Fibroblast of skin of left biceps (primary cell): Measurements from ENCODE around the gene PDE4A.
"Not testable (repeated sequence)": the region's sequence is repeated elsewhere in the genome, so short reads cannot be mapped to it uniquely, and the experiment has no call there.

Source experiments
- DNase-seq, 2 experiments: peaks; one replicate each; pipeline ENCODE4 v3.0.0-alpha.2; 2013; ENCODE audit warnings: low read depth in 2 of 2

PDE4A gene

DNA sequence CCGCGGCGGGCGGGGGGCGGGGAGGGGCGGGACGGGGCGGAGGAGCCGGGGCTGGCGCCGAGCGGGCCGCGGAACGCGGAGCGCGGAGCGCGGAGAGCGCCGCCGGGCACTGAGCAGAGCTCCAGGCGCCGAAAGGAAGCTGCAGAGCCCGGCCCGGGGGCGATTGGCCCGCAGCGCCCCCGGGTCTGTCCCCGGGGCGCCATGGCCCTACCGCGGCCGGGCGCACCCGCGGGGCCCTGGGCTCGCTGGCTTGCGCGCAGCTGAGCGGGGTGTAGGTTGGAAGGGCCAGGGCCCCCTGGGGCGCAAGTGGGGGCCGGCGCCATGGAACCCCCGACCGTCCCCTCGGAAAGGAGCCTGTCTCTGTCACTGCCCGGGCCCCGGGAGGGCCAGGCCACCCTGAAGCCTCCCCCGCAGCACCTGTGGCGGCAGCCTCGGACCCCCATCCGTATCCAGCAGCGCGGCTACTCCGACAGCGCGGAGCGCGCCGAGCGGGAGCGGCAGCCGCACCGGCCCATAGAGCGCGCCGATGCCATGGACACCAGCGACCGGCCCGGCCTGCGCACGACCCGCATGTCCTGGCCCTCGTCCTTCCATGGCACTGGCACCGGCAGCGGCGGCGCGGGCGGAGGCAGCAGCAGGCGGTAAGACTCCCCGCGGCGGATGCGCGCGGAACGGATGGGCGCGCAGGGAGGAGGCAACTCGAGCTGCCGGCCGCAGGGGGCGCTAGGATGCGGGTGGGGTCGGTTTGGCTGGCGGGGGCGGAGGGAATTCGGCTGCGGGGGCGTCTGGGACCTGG, at the start of gene PDE4A:
Gene PDE4A, plus strand, starts transcription at position 95 of the 796 bp plus-strand sequence. Its CDS starts 227 bp downstream, at position 322.
- DNase-seq: no peak

DNA sequence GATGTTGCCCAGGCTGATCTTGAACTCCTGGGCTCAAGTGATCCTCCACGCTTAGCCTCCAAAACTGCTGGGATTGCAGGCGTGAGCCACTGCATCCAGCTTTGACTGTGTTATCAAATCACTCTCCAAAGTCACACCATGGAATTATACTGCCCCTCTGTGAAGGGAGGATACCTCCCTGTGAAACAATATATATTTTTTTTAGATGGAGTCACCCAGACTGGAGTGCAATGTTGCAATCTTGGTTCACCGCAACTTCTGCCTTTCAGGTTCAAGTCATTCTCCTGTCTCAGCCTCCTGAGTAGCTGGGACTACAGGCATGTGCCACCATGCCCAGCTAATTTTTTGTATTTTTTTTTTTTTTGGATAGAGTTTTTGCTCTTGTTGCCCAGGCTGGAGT, 47.6 kb upstream of the PDE4A start:
- DNase-seq: no peak

DNA sequence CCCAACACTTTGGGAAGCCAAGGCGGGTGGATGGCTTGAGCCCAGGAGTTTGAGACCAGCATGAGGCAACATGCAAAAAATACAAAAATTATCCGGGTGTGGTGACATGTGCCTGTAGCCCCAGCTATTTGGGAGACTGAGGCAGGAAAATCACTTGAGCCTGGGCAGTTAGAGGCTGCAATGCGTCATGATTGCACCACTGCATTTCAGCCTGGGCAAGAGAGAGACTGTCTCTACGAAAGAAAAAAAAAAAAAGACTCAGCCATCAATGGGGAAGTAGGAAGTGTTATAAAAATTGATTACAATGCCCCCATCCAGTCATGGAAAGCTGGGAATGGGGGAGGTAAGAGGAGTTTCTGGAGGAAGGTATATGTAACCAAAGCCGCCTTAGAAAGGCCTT, 45.4 kb upstream of the PDE4A start:
- DNase-seq: no peak

DNA sequence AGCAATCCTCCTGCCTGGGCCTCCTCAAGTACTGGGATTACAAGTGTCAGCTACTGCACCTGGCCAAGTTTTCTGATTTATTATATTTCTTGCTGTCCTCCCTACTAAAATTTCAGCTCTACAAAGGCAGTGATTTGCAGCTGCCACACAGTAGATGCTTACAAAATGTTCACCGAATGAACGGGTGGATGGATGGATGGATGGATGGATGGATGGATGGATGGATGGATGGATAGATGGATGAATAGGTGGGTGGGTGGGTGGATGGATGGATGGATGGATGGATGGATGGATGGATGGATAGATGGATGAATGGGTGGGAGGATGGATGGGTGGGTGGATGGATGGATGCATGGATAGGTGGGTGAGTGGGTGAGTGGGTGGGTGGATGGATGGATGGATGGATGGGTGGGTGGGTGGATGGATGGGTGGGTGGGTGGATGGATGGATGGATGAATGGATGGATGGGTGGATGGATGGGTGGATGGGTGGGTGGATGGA, 43.1 kb upstream of the PDE4A start:
- DNase-seq: not testable (repeated sequence)

DNA sequence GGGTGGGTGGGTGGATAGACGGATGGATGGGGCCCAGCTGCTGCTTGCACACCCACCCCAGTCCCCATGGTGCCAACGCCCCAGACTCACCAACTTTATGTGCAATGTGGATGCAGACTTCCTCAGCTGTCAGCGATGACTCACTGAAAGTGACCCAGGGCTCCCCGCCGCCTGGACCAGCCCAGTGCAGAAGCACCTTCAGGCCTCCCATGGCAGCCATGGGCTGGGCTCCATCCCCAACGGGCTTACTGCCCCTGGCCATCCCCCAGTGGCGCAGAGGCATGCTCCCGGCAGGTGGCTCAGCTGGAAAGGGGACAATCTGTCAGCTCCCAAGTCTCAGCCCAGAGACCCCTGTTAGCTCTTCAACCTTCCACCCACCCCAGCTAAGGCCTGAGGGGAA, 42.2 kb upstream of the PDE4A start:
- no peak for DNase-seq

DNA sequence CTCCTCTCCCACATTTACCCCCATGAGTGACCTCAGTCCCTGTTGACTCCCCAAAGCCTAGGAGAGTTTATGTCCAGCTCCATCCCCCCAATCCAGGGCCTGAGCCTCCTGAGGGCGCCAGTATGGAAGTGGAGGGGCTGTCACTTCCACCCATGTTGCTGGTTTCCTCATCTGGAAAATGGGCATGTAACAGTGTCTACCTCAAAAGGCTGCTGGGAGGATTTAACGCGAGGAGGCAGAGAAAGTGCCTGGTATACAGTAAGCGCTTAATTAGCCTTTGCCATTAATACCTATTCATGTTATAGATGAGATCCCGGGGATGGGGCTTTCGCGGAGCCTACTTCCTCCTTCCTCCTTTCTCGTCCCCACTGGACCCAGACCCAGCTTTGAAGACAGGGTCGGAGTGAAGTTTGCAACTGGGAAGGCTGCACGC, 40.4 kb upstream of the PDE4A start:
- no peak for DNase-seq

DNA sequence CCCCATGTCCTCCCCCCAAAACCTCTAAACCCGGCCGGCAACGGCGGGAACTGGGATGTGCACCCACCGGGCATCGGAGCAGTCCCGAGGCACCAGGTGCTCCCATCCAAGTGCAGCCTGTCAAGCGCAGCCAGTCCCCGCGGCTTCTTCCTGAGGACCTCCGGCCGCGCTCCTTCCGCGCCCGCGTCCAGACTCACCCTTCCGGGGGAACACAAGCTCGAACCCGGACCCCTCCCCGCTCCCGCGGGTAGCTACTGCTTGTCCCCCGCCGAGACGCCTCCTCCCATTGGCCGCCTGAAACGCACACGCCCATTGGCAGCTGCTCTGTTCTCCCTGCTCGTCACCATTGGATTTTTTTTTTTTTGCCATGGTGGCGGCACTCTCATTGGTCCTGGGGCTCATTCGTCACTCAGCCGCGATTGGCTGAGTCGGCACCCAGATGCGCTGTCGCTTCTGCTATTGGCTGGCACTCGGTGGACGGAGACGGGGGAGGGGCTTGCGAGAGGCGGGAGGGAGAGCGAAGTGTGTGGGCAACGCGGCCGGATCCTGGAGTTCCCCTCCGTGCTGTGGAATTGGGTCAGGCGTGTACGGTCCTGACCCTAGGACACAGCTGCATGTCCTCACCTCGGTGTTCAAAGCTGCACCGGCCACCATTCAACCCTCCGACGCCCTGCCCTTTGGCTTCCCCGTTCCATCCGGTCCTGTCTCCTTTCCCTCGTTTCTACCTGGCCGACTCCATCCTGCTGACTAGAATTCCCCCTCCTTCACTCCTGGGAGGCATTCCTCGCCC, 39.8 kb upstream of the PDE4A start, which contains the start of gene TYK2:
Gene TYK2, minus strand, starts transcription at position 260 of the 790 bp plus-strand sequence. CDS start 2,166 bp downstream, outside the sequence.
- peak; percentile 97 for DNase-seq

DNA sequence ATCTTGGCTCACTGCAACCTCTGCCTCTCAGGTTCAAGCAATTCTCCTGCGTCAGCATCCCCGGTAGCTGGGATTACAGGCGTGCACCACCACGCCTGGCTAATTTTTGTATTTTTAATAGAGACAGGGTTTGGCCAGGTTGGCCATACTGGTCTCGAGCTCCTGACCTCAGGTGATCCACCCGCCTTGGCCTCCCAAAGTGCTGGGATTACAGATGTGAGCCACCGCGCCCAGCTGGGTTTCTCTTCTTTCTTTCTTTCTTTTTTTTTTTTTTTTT, 37.2 kb upstream of the PDE4A start:
- not testable (repeated sequence) for DNase-seq

DNA sequence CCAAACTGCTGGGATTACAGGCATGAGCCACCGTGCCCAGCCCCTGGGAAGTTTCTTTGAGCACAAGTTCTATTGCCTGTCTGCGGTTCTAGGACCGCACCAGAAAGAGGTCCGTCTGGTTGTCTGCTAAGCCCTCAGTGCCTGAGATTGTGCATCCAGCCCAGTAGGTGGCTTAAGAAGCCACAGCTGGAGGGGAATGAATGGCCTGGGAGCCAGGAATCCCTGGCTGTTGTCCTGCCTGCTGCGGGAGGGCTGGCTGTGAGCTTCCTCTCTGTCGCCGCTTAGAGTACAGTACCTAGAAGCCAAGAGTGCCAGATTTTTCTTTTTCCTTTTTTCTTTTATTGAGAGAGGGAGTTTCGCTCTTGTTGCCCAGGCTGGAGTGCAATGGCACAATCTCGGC, 35.8 kb upstream of the PDE4A start:
- DNase-seq: no peak

DNA sequence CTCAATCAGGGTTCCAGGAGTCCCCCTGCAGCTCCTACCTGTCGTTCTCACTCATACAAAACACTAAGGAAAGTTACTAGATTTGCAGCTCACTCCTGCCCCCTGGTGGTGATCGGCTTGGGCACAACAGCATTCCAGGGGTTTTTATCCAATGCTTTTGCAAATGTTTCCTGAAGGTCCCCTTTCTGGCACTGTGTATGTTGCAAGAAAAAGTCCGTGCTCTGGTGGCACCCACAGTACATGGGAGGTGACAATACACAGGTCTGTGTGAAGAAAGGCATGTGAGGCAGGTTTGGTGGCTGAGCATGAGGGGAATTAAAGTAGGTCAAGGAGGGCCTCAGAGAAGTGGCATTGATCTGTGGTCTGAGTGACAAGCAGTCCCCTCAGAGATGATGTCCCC, 31.4 kb upstream of the PDE4A start:
- DNase-seq: peak in 1 of 2 experiments; percentile 36

DNA sequence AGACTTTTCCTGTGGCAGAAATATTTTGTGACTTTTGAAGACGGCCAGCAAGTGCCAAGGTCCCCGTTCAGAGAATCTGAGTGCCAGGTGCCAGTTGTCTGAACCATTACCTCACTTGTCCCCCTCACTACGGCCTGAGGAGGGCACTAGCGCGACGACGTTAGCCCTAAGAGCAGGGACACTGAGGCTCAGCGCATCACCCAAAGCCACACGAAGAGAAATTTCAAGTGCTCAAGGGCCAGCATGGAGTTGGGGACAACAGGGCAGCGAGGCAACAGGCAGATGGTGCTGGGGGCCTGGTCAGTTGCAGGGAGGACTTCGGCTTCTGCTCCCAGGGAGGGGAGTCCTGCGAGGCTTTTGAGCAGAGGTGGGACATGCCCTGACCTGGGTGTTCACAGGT, 30.5 kb upstream of the PDE4A start:
- DNase-seq: no peak

DNA sequence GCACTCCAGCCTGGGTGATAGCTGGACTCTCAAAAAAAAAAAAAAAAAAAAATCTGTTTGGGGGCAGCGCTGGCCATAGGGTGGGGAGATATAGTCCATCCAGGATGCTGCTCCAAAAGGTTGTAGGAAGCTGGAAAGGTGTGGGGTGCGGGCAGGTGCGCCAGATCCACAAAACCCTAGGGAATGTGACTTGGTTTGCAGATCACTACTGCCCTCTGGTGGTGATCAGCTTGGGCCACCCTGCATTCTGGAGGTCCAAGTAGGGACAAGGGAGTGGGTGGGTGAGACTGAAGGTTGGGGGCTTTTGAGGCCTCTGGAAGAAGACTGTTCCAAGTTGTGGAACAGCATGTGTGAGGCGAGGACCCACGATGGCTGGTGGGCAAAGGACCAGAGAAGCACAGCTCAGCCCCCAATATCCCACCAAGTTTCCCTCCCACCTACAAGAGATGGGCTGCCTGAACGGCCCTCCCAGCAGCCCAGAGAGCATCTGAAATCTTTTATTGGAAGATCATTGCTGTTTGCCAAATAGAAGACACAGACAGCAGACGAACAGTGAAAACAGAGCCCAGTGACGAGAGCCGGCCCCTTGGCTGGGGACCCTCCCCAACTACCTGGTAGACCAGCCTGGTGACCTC, 29.6 kb upstream of the PDE4A start:
- DNase-seq: no peak

DNA sequence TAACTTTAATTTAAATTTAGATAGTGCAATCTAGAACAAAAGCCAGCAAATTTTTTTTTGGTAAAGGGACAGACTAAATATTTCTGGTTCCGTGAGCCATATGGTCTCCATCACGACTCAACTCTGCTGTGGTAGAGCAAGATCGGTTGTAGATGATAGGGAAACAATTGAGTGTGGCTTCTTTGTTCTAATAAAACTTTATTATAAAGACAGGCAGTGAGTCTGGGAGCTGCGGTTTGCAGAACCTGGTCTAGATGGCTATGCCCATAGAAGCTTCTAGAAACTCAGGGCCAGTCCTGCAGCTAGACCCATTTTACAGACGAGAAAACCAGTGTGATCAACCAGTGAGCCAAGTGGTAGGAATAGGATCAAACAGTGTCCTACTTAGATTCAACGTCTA, 28.2 kb upstream of the PDE4A start:
- no peak for DNase-seq

DNA sequence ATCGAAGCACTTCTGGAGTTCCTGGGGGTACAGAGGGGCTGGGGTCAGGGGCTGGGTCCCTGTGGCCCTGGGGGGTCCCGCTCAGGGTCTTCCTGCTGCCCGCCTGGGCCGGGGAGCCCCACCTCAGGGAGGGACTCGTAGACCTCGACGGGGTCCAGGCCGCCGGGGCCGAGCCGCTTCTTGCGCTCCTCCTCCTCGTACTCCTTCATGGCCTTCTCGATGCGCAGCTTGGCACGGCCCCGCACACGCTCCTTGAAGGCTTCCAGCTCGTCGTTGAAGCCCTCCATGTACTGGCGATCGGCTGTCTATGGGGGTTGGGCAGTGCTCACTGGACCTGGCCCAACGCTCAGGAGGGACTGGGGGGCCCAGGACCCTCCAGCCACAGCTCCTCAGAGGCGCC, 27.2 kb upstream of the PDE4A start:
- no peak for DNase-seq

DNA sequence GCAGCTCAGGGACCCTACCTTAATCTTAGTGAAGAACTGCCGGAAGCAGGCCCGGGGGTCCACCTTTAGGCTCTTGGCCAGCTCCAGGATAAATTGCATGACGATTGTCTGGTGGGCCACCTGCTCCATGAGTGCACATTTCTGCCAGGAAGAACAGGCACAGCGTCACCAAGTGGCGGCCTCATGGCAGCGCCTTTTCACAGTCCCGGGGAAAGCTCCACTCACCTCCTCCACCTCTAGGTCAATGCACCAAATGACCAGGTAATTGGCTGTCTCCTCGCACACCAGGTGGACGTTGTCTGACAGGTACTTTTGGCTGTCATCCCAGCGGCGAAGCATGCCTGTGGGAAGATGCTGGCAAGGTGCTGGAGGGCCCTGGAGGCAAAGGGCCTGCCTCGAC, 25.3 kb upstream of the PDE4A start:
- no peak for DNase-seq

DNA sequence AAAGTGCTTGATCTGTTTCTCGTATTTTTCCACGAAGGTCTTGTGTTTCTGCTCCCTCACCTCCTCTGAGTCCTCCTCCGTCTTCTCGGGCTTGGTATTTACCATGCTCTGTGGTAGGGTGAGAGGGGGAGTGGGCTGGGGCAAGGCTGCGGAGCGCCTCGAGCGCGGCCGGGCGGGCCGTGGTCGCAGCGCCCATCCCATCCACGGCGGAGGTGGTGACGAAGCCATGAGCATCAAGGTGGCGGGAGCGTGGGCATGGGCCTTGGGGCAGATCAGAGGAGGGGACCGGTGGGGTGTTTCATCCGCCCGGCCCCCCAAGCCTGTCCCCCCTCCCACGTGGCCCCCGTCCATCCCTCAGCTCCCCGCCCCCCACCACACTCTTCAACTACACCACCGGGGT, 24.9 kb upstream of the PDE4A start:
- no peak for DNase-seq

DNA sequence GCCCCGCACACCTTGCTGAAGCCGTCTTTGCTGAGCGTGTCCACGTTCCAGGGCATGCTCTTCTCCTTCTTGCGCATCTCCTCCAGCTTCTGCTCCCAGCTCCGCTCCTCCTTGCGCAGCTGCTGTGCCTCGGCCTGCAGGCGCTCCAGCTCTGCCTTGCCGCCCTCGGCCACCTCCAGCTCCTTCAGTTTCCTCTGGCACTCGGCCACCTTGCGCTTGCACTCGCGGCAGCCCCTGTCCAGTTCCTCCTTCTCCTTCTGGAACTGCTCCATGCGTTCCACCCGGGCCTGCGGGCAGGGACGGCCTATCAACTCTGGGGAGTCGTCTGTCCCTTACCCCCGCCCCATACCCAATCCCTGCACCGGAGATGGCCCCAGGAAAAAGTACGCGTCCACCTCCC, 24.4 kb upstream of the PDE4A start:
- no peak for DNase-seq

DNA sequence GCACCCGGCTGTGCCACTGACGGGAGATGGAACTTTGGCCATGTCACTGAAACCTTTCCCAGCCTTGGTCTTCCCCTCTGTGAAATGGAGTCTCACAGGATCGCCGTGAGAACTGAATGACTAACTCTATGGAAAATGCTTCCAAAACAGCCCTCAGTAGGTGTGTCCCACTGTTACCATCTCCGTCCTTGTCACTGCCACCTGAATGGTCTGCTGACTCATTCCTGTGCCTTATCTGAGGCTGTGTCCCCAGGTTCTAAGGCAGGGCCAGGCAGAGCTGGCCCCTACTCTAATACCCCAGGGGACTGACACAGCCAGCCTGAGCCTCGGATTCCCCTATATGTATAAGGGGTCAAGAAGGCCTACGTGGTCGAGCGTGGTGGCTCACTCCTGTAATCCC, 21.5 kb upstream of the PDE4A start:
- DNase-seq: no peak

DNA sequence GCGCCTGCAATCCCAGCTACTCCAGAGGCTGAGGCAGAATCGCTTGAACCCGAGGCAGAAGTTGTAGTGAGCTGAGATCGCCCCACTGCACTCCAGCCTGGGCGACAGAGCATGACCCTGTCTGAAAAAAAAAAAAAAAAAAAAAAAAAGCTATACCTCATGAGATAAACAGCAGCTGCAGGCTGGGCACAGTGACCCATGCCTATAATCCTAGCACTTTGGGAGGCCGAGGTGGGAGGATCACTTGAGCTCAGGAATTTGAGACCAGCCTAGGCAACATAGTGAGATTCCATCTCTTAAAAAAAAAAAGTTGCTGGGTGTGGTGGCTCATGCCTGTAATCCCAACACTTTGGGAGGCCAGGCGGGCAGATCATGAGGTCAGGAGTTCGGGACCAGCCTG, 21.0 kb upstream of the PDE4A start:
- not testable (repeated sequence) for DNase-seq

DNA sequence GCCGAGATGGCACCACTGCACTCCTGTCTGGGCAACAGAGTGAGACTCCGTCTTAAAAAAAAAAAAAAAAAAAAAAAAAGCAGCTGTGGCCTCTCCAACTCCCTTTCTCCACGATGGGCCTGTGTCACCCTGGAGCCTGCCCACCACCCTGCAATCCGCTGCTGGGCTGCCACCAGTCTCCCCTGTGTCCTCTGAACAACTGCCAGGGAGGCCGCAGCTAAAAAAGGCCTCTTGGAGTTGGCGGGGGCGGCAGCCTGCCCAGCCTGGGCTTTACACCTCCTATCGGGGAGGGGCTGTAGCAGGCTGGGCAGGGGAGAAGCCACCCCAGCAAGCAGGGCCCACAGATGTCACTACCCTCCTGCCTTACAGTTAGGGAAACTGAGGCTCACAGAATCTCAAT, 20.5 kb upstream of the PDE4A start:
- DNase-seq: no peak

DNA sequence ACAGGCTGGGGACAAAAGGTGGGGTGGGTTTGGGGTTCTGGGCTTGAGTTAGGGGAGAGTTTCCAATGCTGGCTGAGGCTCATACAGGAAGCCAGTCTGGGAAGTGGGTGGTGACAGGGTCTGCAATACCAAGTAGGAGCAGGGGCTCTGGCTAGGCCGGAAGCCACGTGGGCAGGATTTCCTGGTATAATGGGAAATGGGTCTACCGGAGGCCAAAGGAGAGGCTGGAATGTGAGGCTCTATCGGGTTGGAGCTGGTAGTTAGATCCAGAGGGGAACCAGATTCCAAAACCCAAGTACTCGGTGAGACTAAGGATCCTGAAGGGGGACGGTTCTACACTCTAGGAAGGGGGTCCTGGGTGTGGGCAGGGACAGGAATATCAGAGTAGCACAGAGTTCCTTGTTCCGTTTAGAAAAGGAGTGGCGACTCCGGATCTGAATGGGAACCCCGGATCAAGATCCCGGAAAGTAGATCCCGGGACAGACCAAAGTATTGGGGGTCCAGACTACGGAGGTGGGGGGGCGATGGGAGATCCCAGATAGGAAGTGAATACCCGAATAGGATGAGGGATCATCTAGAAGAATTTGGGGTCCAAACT, 17.8 kb upstream of the PDE4A start:
- DNase-seq: no peak
